ENCODE measurements around the gene CH25H.

The CH25H gene

GRCh38 chr10:89233033-89233432 is 25.9 kb upstream of the CH25H start:
- no peak for DNase-seq (ENCODE audit: low read depth, low spot score)

GRCh38 chr10:89228962-89229361 is 21.8 kb upstream of the CH25H start:
- DNase-seq (ENCODE audit: low read depth, low spot score), result no peak

GRCh38 chr10:89228146-89228545 is 21.0 kb upstream of the CH25H start:
- no peak for DNase-seq (ENCODE audit: low read depth, low spot score)

GRCh38 chr10:89226891-89227290 is 19.8 kb upstream of the CH25H start:
- DNase-seq (ENCODE audit: low read depth, low spot score), result no peak

GRCh38 chr10:89224739-89225443 is 17.8 kb upstream of the CH25H start:
- no peak for DNase-seq (ENCODE audit: low read depth, low spot score)

GRCh38 chr10:89221919-89222318 is 14.8 kb upstream of the CH25H start:
- DNase-seq (ENCODE audit: low read depth, low spot score), result no peak

- no peak for DNase-seq (ENCODE audit: low read depth, low spot score)
Measured at GRCh38 chr10:89219513-89220218, 12.5 kb upstream of the CH25H start.

- DNase-seq (ENCODE audit: low read depth, low spot score), result no peak
Measured at GRCh38 chr10:89217057-89217990, 10.2 kb upstream of the CH25H start.

GRCh38 chr10:89216056-89216455 is 8.9 kb upstream of the CH25H start:
- DNase-seq (ENCODE audit: low read depth, low spot score), result no peak

GRCh38 chr10:89215511-89215910 is 8.4 kb upstream of the CH25H start:
- DNase-seq (ENCODE audit: low read depth, low spot score), result no peak

GRCh38 chr10:89214566-89215165 is 7.5 kb upstream of the CH25H start:
- DNase-seq (ENCODE audit: low read depth, low spot score), result no peak

- DNase-seq (ENCODE audit: low read depth, low spot score), result no peak
Measured at GRCh38 chr10:89213191-89213808, 6.2 kb upstream of the CH25H start.

GRCh38 chr10:89210794-89211425 is 3.8 kb upstream of the CH25H start:
- DNase-seq (ENCODE audit: low read depth, low spot score), result no peak

GRCh38 chr10:89209718-89210117 is 2.6 kb upstream of the CH25H start:
- DNase-seq (ENCODE audit: low read depth, low spot score), result no peak

- DNase-seq (ENCODE audit: low read depth, low spot score), result no peak
Measured at GRCh38 chr10:89207801-89208551, 859 bp upstream of the CH25H start.

GRCh38 chr10:89206402-89207180 is 526 bp downstream of the CH25H start:
- no peak for DNase-seq (ENCODE audit: low read depth, low spot score)

GRCh38 chr10:89204621-89205185 is 2.4 kb downstream of the CH25H start:
- DNase-seq (ENCODE audit: low read depth, low spot score), result no peak

GRCh38 chr10:89203237-89203636 is 3.9 kb downstream of the CH25H start:
- no peak for DNase-seq (ENCODE audit: low read depth, low spot score)

- DNase-seq (ENCODE audit: low read depth, low spot score), result no peak
Measured at GRCh38 chr10:89202033-89202425, 5.1 kb downstream of the CH25H start.

All from brain pericyte (primary cell).